Measurements from ENCODE around the gene PGS1. TPM values are rescaled to one million over a fixed set of nuclear protein-coding genes. Genes with fewer than 3 reads are reported as not detected.

Gene PGS1
- total and polyA plus RNA-seq, 2 of the 8 experiments (the other 6 are each of a cell fraction or from before 2014, with no cell fraction given) = 46.7 to 60.0 TPM

DNA sequence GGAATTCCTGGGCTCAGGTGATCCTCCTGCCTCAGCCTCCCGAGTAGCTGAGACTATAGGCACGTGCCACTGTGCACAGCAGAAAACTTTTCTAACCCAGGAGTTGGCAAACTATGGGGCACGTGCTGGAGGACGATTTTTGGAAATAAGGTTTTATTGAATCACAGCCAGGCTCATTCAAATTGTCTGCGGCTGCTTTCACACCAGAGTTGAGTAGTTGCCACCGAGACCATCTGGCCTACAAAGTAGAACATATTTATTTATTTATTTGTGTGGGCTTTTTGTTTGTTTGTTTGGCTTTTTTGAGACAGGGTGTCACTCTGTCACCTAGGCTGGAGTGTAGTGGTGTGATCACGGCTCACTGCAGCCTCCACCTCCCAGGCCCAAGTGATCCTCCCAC is 7.4 kb upstream of the PGS1 start:
- no peaks in the 10 kb centered on the region for H3K79me2 ChIP-seq (ENCODE audit: control insufficient read depth in 1 of 2, insufficient read depth in 2 of 2, low read length in 2 of 2)
- FAIRE-seq (no peak), DNase-seq (ENCODE audit: low read depth in 1 of 2, low spot score in 2 of 2) (no peak)
- H3K9ac ChIP-seq (replicated peaks in 1 of 4; ENCODE audit: extremely low read depth in 1 of 4, low read depth in 3 of 4, low read length in 3 of 4) = no peak overlapping the region
- H2BK15ac ChIP-seq (ENCODE audit: low read length) = no peak overlapping the region
- peak overlapping the region; percentile 76; the same call in 1 of the 2 replicates for H3K27ac ChIP-seq (ENCODE audit: low read depth, low read length)
- ChIA-PET POLR2A (ENCODE audit: partially characterized antibody) (interaction anchor here (1.3 to 1.8 kb wide), 2 partner anchors 13 to 21 kb away, joined by 3 to 24 read pairs; partner anchors contain the start of gene SOCS3), CTCF (ENCODE audit: partially characterized antibody) (interaction anchor here (1.7 to 20.5 kb wide), 2 partner anchors 24 to 51 kb away, joined by 7 to 257 read pairs; no protein-coding TSS in a partner anchor)
- H2BK5ac ChIP-seq (ENCODE audit: low read depth, low read length) = peak overlapping the region; percentile 99; the same call in 1 of the 2 replicates
- peak overlapping the region; percentile 90; the same call in 1 of the 2 replicates for H2BK12ac ChIP-seq (ENCODE audit: low read depth, low read length)
- 92% methylated on average over 7 of the region's 7 CpGs; no CpG with 5 or more reads in 1 of the 2 experiments for WGBS, 2 experiments (ENCODE audit: extremely low coverage in 1 of 2, insufficient coverage in 1 of 2, insufficient read length in 1 of 2, insufficient replicate concordance in 2 of 2, low coverage in 1 of 2, low lambda C conversion rate in 2 of 2, missing lambda C conversion rate in 1 of 2)
- no peak overlapping the region for H3K4me2 ChIP-seq (ENCODE audit: insufficient read depth in 1 of 2, low read depth in 2 of 2, low read length in 2 of 2)
- H3K36me3 ChIP-seq (ENCODE audit: control insufficient read depth in 2 of 4, insufficient read depth in 4 of 4, low read length in 3 of 4) = no peaks in the 10 kb centered on the region
- 0 out of 2 replicates have a peak overlapping the region, but pooled peaks have one; percentile 43 for H2AK5ac ChIP-seq (ENCODE audit: low read depth, low read length)
- no peak overlapping the region for H2AFZ ChIP-seq (ENCODE audit: low read length)
- no peak overlapping the region for H3K4me3 ChIP-seq (ENCODE audit: extremely low read depth in 1 of 4, insufficient read depth in 2 of 4, low read depth in 3 of 4, low read length in 4 of 4)
- no peak overlapping the region for H3K14ac ChIP-seq (ENCODE audit: insufficient read length)
- no peak overlapping the region for H3K56ac ChIP-seq (replicated peaks; ENCODE audit: insufficient read length, low read depth, low read length)
- H3K79me1 ChIP-seq (ENCODE audit: low read depth, low read length) = no peaks in the 10 kb centered on the region
- no peak overlapping the region; the same call in 1 of the 2 replicates for H3K18ac ChIP-seq (ENCODE audit: extremely low read depth, low read length)
- H4K5ac ChIP-seq (ENCODE audit: insufficient read length, low read depth, low read length) = no peak overlapping the region
- no peaks in the 10 kb centered on the region for H3K27me3 ChIP-seq (replicated peaks in 1 of 4; ENCODE audit: control insufficient read depth in 3 of 4, extremely low read depth in 1 of 4, insufficient read depth in 3 of 4, low read length in 3 of 4)
- H2BK120ac ChIP-seq (replicated peaks; ENCODE audit: low read depth, low read length) = no peak overlapping the region
- H4K91ac ChIP-seq (replicated peaks; ENCODE audit: insufficient read length, low read length) = no peak overlapping the region
- peaks cover 30 to 56% (median 43%) of the 10 kb centered on the region in 4 experiments for H3K4me1 ChIP-seq (replicated peaks in 1 of 4; ENCODE audit: control insufficient read depth in 3 of 4, insufficient read depth in 4 of 4, low read length in 3 of 4)
- H3K9me3 ChIP-seq (ENCODE audit: insufficient read depth in 2 of 2, low read depth in 1 of 2, low read length in 1 of 2) = no peaks in the 10 kb centered on the region
- H4K8ac ChIP-seq (ENCODE audit: extremely low read depth, insufficient read depth, low read length) = no peak overlapping the region
- H3K23me2 ChIP-seq (ENCODE audit: low read depth, low read length) = no peaks in the 10 kb centered on the region
- no peak overlapping the region for H3K23ac ChIP-seq (ENCODE audit: insufficient read length)
- H2BK20ac ChIP-seq (ENCODE audit: low read length) = peak overlapping the region; percentile 86; the same call in 1 of the 2 replicates
- peak overlapping the region; percentile 57 for H3K4ac ChIP-seq (replicated peaks; ENCODE audit: insufficient read length, low read depth, low read length)
- no peaks in the 10 kb centered on the region for H4K20me1 ChIP-seq (replicated peaks in 1 of 2; ENCODE audit: control insufficient read depth in 1 of 2, insufficient read depth in 2 of 2, low read length in 2 of 2)
- TF ChIP-seq SIRT6 (IDR thresholded peaks at IDR 0.05; ENCODE audit: low read length) = no peak
- no peak for TF ChIP-seq RAD21 (IDR thresholded peaks at IDR 0.05 in 1 of 2, conservative IDR thresholded peaks at IDR 0.05 in 1 of 2; ENCODE audit: low read depth in 2 of 2, low read length in 2 of 2)
- TF ChIP-seq FOSL1 (IDR thresholded peaks at IDR 0.05; ENCODE audit: insufficient read depth, low read depth, low read length) = no peak
- no peak for TF ChIP-seq SIN3A (conservative IDR thresholded peaks at IDR 0.05 in 1 of 2, IDR thresholded peaks at IDR 0.05 in 1 of 2; ENCODE audit: low read depth in 1 of 2, low read length in 2 of 2)
- TF ChIP-seq, protein P1, sequence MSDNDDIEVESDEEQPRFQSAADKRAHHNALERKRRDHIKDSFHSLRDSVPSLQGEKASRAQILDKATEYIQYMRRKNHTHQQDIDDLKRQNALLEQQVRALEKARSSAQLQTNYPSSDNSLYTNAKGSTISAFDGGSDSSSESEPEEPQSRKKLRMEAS (IDR thresholded peaks at IDR 0.05) = no peak
- TF ChIP-seq KDM5A (IDR thresholded peaks at IDR 0.05; ENCODE audit: low read length) = no peak
- no peak for TF ChIP-seq CHD1 (IDR thresholded peaks at IDR 0.05; ENCODE audit: low read depth, low read length)
- no peak for TF ChIP-seq RFX5 (IDR thresholded peaks at IDR 0.05; ENCODE audit: borderline replicate concordance, low read depth, low read length)
- no peak for TF ChIP-seq JUND (IDR thresholded peaks at IDR 0.05; ENCODE audit: low read length)
- TF ChIP-seq, protein P2, sequence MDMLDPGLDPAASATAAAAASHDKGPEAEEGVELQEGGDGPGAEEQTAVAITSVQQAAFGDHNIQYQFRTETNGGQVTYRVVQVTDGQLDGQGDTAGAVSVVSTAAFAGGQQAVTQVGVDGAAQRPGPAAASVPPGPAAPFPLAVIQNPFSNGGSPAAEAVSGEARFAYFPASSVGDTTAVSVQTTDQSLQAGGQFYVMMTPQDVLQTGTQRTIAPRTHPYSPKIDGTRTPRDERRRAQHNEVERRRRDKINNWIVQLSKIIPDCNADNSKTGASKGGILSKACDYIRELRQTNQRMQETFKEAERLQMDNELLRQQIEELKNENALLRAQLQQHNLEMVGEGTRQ (IDR thresholded peaks at IDR 0.05; ENCODE audit: low read length) = no peak
- no peak for TF ChIP-seq CBX8 (IDR thresholded peaks at IDR 0.05; ENCODE audit: borderline replicate concordance, low read depth, low read length)
- no peak for TF ChIP-seq RXRA (IDR thresholded peaks at IDR 0.05; ENCODE audit: insufficient read depth, low read depth, low read length)
